Esophagus muscularis mucosa (tissue), 3 donors: ENCODE results near the gene ZNF497.
A peak's percentile ranks its signal among the peaks of the same experiment; 100 is the strongest.

ENCODE experiments used
- CTCF ChIP-seq, 3 experiments: fragments of 200-600 bp in 2 of 3; fragments of 450-650 bp in 1 of 3; sonication (generic) in 2 of 3; IDR thresholded peaks; one replicate each; pipeline ENCODE4 v1.5.1; 2017 to 2019; ENCODE audit warnings: antibody characterized with exemption in 3 of 3, mild to moderate bottlenecking in 2 of 3, moderate library complexity in 1 of 3
- POLR2A ChIP-seq: fragments of 450-650 bp; IDR thresholded peaks from one replicate; pipeline ENCODE4 v1.6.1; 2017; ENCODE audit warnings: antibody characterized with exemption, moderate library complexity, mild to moderate bottlenecking, low read depth

DNA sequence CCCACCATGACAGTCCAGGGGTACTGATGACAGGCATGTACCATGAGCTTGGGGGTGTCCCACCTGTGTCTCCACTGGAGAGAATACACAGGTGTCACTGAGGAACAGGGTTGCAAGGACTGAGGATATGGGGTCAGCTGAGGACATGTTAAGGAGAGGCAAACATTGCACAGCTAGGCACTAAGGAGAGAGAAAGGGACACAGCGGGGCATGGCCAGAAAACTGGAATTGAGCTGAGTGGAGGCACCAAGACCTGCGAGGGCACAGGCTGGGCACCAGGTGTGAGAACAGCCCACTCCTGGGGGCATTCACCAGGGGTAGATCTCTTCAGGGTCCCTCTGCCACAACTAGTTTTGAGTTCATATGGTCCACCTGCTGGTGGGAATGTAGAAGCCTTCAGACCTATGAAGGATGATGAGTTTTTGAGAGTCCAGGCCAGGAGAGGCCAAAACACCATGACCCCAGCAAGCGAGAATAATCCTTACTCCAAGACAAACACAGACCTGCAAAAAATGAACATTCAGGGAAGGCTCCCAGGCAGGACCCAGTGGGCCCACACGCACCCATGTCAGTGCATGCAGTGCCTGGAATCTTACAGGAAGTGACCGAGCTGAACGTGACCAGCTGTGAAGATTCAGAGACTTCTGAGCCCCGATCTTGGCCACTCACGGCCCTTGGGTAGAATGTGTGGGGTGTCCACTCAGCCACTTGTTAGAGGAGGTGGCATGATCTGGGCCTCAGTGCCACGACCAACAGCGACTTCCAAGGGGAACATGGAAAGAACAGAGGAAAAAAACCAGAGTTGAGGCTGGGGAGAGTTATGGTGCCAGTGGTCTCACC is 44.5 kb upstream of the ZNF497 start:
- TF ChIP-seq POLR2A, result no peak
- TF ChIP-seq CTCF (IDR thresholded peaks at IDR 0.05), result peak; percentile 11 to 29 (median 11)
